Germinal center (tissue), 1 donor: ENCODE results near the gene CDC27.
"Not testable (repeated sequence)": the region's sequence is repeated elsewhere in the genome, so short reads cannot be mapped to it uniquely, and the experiment has no call there.

Experiments used
- DNase-seq: peaks from one replicate; pipeline ENCODE4 v3.0.0; 2012; ENCODE audit warnings: mixed read lengths, low spot score

CDC27 gene

GRCh38 chr17:47134354-47134753 is 54.7 kb downstream of the CDC27 start:
- not testable (repeated sequence) for DNase-seq

DNA sequence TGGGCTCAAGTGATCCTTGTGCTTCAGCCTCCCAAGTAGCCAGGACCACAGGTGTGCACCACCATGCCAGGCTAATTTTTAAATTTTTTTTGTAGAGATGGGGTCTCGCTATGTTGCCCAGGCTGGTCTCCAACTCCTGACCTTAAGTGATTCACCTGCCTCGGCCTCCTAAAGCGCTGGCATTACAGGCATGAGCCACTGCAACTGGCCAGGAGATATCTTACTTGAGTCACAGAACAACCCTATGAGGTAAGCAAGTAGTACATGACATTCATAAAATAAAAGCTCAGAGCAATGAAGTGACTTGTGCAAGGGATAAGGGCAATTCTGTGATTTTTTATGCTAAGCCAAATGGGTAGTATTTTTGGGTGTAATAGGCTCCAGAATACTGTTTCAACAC is 57.3 kb downstream of the CDC27 start:
- DNase-seq: no peak

GRCh38 chr17:47126835-47127234 is 62.3 kb downstream of the CDC27 start:
- not testable (repeated sequence) for DNase-seq

- not testable (repeated sequence) for DNase-seq
Observed at GRCh38 chr17:47123262-47123661, 65.8 kb downstream of the CDC27 start.

DNA sequence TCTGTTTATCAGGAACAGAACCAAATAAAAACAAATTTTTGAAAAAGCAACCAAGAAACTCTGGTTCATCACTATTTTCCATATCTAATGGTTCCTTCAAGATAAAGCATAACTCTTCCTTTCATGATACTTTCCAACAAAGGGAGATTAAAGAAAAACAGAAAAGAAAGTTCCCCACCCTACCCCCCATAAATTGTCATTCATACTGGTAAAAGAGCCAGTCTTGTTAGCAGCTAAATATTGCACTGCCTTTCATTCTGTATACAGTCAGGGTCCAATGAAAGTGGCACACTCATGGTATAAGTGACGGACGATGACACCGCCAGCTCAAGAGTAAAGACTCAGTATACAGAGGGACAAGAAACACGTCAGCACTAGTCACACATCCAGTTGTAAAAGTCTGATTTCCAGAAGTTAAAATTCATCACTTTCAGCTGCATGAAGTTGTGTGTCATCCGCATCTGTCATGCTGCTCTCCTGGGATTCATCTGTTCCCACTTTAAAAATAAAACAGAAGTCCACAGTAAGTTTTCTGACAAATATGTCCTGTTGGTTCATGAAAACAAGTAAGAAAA is 68.5 kb downstream of the CDC27 start:
- no peak for DNase-seq

DNA sequence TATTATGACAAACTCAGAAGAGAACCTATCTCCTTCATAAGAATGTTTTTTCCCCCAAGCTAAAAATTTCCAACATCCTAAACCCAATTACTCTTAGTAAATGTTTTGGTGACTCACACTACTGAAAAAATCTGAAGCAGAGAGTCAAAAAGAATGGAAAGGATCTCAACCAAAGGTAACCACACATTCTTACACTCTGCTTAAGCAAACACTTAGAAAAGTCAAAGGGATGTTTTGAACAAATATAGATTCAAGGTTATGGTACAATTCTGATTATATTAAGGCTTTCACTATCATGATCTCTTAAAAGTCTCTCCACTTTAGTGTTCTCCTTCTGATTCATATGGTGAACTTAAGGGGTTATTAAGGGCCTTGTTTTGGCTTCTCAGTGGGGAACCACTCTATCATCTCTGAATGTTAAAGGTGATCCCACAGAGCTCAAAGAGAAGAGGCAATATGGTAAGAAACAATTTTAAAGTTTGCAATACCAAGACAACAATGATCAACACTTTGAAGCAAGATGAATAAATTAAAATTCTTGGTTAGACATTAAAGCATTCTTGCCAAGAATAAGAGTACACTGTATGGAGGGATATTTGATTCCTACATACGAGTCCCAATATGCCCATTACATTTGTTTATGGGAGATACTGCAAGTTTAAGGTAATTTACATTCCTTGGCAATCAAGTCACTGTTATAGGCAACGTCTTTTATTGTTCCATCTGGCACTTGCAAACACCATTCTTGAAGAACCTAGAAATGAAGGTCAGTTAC is 69.2 kb downstream of the CDC27 start:
- no peak for DNase-seq

- no peak for DNase-seq
Observed at GRCh38 chr17:47117386-47117785, 71.7 kb downstream of the CDC27 start.

- no peak for DNase-seq
Observed at GRCh38 chr17:47106130-47106529, 83.0 kb downstream of the CDC27 start.

DNA sequence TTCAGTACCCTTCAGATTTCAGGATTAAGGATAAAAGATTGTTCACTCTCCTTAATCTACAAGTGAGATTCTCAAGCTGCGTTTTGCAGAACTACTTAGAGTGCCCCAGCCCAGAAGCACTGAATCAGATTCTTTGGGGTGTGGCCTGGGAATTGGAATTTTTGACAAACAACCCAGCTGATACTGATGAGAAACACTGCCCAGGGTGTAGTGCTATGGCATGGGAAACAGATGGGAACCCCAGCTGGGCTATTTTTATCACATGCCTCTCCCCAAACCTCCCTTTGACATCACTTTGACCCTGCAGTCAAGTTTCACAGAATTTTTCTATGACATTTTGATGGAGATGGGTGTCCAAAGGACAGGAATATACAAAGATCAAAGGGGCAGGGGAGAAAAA is 83.8 kb downstream of the CDC27 start:
- DNase-seq: not testable (repeated sequence)

DNA sequence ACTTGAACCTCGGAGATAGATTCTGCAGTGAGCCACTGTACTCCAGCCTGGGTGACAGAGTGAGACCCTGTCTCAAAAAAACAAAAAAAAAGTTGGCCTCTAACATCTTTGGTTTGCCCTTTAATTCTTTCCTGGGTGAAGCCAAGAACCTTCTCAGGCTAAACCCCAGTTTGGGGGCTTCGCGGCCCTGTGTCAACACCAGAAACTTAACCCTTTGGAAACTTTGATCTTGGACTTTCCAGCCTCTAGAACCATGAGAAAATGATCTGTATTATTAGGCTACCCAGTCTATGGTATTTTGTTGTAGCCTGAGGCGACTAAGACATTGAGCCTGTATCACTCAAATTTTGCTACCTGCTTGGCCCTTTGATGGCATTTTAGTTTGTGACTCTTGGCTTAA is 86.2 kb downstream of the CDC27 start:
- no peak for DNase-seq

GRCh38 chr17:47099987-47100711 is 88.9 kb downstream of the CDC27 start:
- peak; percentile 86 for DNase-seq

DNA sequence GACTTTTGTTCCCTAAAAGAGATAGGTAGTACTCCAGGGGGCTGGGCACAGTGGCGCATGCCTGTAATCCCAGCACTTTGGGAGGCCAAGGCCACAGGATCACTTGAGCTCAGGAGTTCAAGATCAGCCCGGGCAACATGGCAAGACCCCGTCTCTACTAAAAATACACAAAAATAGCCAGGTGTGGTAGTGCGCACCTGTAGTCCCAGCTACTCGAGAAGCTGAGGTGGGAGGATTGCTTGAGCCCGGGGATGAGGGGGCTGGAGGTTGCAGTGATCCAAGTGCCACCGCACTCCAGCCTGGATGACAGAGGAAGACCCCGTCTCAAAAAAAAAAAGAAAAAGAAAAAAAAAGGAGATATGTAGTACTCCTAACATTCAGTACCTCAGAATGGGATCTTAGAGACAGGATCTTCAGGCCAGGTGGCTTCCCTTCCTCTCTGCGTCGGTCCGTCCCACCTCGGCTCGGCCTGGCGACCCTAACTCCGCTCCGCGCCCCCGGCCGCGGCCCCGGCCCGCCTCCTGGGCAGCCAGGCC is 89.6 kb downstream of the CDC27 start:
- no peak for DNase-seq

DNA sequence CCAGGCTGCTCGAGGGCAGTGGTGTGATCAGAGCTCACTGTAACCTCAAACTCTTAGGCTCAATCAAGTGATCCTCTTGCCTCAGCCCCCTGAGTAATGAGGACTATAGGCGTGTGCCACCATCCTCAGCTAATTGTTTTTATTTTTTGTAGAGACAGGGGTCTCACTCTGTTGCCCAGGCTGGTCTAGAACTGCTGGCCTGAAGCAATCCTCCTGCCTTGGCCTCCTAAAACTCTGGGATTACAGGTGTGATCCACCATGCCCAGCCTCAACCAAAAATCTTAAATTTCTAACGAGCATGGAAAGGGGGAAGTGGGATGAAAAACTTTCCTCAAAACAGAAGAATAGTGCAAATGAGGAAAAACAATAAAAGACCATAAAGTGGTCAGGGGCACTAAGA is 92.8 kb downstream of the CDC27 start:
- DNase-seq: no peak

DNA sequence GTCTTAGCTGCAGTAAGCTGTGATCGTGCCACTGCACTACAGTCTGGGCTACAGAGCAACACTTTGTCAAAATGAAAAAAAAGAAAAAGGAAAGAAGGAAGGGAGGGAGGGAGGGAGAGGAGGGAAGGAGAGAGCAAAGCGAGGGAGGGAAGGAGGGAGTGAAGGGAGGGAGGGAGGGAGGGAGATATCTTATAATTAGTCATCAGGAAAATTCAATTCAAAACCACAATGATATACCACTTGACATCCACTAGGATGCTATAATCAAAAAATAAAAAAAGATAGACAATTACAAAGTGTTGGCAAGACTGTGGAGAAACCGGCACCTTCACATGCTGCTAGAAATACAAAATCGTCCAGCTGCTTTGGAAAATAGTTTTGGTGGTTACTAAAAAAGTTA is 93.8 kb downstream of the CDC27 start:
- no peak for DNase-seq

DNA sequence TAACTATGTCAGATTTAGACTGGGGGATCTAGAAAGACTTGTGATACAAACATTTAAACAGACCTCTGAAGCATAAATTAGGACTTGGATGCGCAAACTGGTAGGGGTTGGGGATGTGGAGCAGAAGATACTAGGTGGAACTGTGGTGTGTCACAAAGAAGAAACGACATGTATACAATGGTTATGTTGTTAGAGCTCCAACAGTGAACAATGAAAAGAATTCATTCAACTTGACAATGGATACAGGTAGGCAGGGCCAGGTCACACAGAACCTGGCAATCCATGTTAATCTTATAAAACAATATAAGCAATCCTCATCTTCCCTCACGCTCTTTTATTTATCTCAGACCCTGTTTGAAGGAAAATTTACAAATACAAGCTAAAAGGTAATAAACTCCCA is 102.0 kb downstream of the CDC27 start:
- DNase-seq: no peak

DNA sequence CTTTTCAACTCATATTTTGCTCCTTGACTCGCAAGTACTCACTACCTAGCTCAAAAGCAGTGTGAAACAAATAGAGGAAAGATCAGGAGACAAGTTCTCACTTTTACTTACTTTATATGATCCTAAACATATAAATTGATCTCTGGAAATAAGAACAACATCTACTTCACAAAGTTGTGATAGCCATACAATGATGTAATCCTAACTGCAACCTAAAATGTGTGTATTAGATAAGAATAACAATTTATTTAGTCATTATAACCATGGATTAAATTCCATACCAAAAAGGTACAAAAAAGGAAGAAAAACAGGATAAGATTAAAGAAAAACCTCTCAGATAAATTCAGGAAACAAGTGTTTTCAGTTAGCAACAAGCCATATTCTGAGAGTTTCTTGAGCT is 103.4 kb downstream of the CDC27 start:
- no peak for DNase-seq

GRCh38 chr17:47078801-47079200 is 110.3 kb downstream of the CDC27 start:
- no peak for DNase-seq

- DNase-seq: no peak
Observed at GRCh38 chr17:47077576-47077975, 111.5 kb downstream of the CDC27 start.

DNA sequence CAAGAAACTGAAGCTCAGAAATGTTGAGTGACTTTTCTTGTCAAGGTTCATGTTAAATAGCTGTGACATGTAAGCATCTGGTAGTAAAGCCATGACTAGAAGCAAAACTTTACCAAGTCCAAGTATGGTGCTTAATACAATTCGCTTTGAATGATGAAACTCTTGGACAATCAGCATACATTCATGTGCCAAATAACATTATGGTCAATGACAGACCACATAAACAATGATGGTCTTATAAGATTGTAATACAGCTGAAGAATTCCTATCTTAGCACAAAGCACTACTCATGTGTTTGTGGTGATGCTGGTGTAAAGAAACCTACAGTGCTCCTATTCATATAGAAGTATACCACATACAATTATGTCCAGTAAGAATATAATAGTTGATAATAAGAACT is 112.9 kb downstream of the CDC27 start:
- DNase-seq: no peak

GRCh38 chr17:47074361-47074760 is 114.7 kb downstream of the CDC27 start:
- DNase-seq: not testable (repeated sequence)

GRCh38 chr17:47073629-47074028 is 115.5 kb downstream of the CDC27 start:
- DNase-seq: not testable (repeated sequence)

GRCh38 chr17:47072886-47073285 is 116.2 kb downstream of the CDC27 start:
- DNase-seq: no peak

DNA sequence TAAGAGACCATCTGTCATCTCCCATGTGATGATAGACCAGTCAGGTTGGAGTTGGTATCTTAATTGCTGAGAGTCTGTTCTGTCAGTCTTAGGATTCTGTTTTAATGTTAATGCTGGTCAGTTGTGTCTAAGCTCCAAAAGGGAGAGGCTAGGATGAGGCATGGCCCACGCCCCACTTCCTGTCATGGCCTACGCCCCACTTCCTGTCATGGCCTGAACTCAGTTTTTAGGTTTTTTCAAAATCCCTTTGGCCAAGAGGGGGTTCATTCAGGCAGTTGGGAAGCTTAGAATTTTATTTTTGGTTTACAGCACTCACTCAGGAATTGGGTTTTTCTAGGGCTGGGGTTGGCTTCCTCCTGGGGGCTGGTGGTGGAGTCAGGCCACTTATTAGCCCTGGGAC is 117.9 kb downstream of the CDC27 start:
- not testable (repeated sequence) for DNase-seq
